G401 (cell line): Measurements from ENCODE around the gene CRTAP. TPM values are rescaled to one million over a fixed set of nuclear protein-coding genes. Genes with fewer than 3 reads are reported as not detected.

ENCODE experiments used
- total RNA-seq: library from RNA; depleted of rRNA; stranded (reverse); fragments of >200 nt; shearing (Covaris generic); gene quantifications from 2 replicates; pipeline ENCODE4 v1.2.3, GENCODE V29; 2014; rRNA removed

CRTAP gene
- total RNA-seq, 1 experiment from 2014 or later, result 280 TPM

Other genes starting within 250 kb of the CRTAP start
- 0.06 and 0.07 TPM in 2 replicates for gene CCR4, start 162.4 kb upstream of the CRTAP start, total RNA-seq
- 61.5 and 95.3 TPM in 2 replicates for gene GLB1, start 16.9 kb upstream of the CRTAP start, total RNA-seq
- gene TMPPE, start 16.9 kb upstream of the CRTAP start, total RNA-seq, result 1.4 and 2.3 TPM in 2 replicates
- gene SUSD5, start 104.8 kb downstream of the CRTAP start, total RNA-seq, result 9.2 and 16.6 TPM in 2 replicates
- 18.5 and 23.2 TPM in 2 replicates for gene FBXL2, start 163.4 kb downstream of the CRTAP start, total RNA-seq